K562 (cell line): Measurements from ENCODE around the gene ETS1. TPM values are rescaled to one million over a fixed set of nuclear protein-coding genes. Genes with fewer than 3 reads are reported as not detected.

Source experiments
- ATAC-seq: fragments of 200-7000 bp; cut with Tn5 transposase; 3 replicates; pipeline ENCODE4 v1.9.1; 2020; ENCODE audit warnings: moderate library complexity
- BruUV-seq: library from RNA; stranded (reverse); fragments of 400-500 nt; replicated peaks from 2 replicates; lab custom pipeline; 2021; lab: Mats Ljungman, UMichigan
- CTCF ChIA-PET: fragments of 300-600 bp; formaldehyde crosslinking; extraction: SDS; loops from one replicate; lab custom pipeline; 2021; ENCODE audit warnings: low intra/inter-chr PET ratio; lab: Yijun Ruan, JAX
- POLR2A ChIA-PET: fragments of 300-600, 350-650 bp; sonication (Branson Sonifier 250); formaldehyde crosslinking; extraction: SDS; loops from one replicate; lab custom pipeline; 2021; ENCODE audit warnings: antibody characterized with exemption, inconsistent platforms; lab: Yijun Ruan, JAX
- DNase-seq, 4 experiments: peaks; one replicate each; pipeline versions ENCODE4 v3.0.0 to v3.0.0-alpha.2; 2011 to 2018; ENCODE audit warnings: low spot score in 3 of 4, mixed read lengths in 3 of 4; ENCODE audit errors: extremely low read depth in 1 of 4
- FAIRE-seq: peaks from 2 replicates; lab custom pipeline; 2011; peaks lifted over from hg19 to GRCh38; lab: Jason Lieb, UNC
- H2AFZ ChIP-seq: 2 replicates; pipeline ENCODE4 v1.6.0; 2011; ENCODE audit warnings: low read depth, low read length, control low read depth, inconsistent platforms
- H3K27ac ChIP-seq: fragments of 200-600 bp; 3 replicates; pipeline ENCODE4 v1.8.0; 2011; ENCODE audit warnings: low read depth, mild to moderate bottlenecking, control low read depth, inconsistent platforms, low read length, moderate library complexity, mixed read lengths; ENCODE audit errors: extremely low read depth
- H3K27me3 ChIP-seq, 2 experiments: fragments of 300-600 bp in 1 of 2; 2 replicates in 1 of 2; 3 replicates in 1 of 2; pipeline versions ENCODE4 v1.6.0 to v1.8.0; 2011; ENCODE audit warnings: inconsistent platforms in 2 of 2, low read length in 2 of 2, mild to moderate bottlenecking in 1 of 2, mixed read lengths in 1 of 2, moderate library complexity in 1 of 2; ENCODE audit not compliant: control insufficient read depth in 2 of 2, insufficient read depth in 2 of 2
- H3K36me3 ChIP-seq: fragments of 300-600 bp; 3 replicates; pipeline ENCODE4 v1.8.0; 2011; ENCODE audit warnings: mild to moderate bottlenecking, low read length, inconsistent platforms; ENCODE audit not compliant: control insufficient read depth, insufficient read depth
- H3K4me1 ChIP-seq, 2 experiments: fragments of 200-600 bp in 1 of 2; replicated peaks in 1 of 2; 2 replicates in 1 of 2; 3 replicates in 1 of 2; pipeline versions ENCODE4 v1.5.1 to v1.8.0; 2011; ENCODE audit warnings: inconsistent platforms in 2 of 2, low read length in 2 of 2, mild to moderate bottlenecking in 1 of 2, mixed read lengths in 1 of 2, moderate library complexity in 1 of 2; ENCODE audit not compliant: control insufficient read depth in 2 of 2, insufficient read depth in 2 of 2
- H3K4me2 ChIP-seq: 2 replicates; pipeline ENCODE4 v1.6.1; 2011; ENCODE audit warnings: low read length, control low read depth, inconsistent platforms, mixed read lengths; ENCODE audit not compliant: insufficient read depth
- H3K4me3 ChIP-seq: fragments of 200-600 bp; sonication (generic), shearing (Covaris generic); 2 replicates; pipeline ENCODE4 v1.5.1; 2016; ENCODE audit warnings: control low read depth, inconsistent platforms
- H3K79me2 ChIP-seq: fragments of 200-600 bp; 3 replicates; pipeline ENCODE4 v1.8.0; 2011; ENCODE audit warnings: low read length, inconsistent platforms; ENCODE audit not compliant: control insufficient read depth, insufficient read depth
- H3K9ac ChIP-seq, 2 experiments: 2 replicates each; pipeline versions ENCODE4 v1.6.0 to v1.6.1; 2011; ENCODE audit warnings: low read depth in 2 of 2, low read length in 2 of 2, control low read depth in 1 of 2, inconsistent platforms in 1 of 2, mild to moderate bottlenecking in 1 of 2, mixed read lengths in 1 of 2; ENCODE audit not compliant: insufficient read depth in 1 of 2
- H3K9me1 ChIP-seq: one replicate; pipeline ENCODE4 v1.6.0; 2011; ENCODE audit warnings: inconsistent platforms, mild to moderate bottlenecking, low read length, moderate library complexity; ENCODE audit not compliant: control insufficient read depth, insufficient read depth
- H3K9me3 ChIP-seq: replicated peaks from 2 replicates; pipeline ENCODE4 v1.5.1; 2011; ENCODE audit warnings: low read depth, low read length, inconsistent platforms; ENCODE audit not compliant: control insufficient read depth, insufficient read depth
- H4K20me1 ChIP-seq: replicated peaks from 2 replicates; pipeline ENCODE4 v1.6.1; 2011; ENCODE audit warnings: low read length, inconsistent platforms, mixed read lengths; ENCODE audit not compliant: control insufficient read depth, insufficient read depth
- C11orf30 ChIP-seq: fragments of 450-650 bp; IDR thresholded peaks from 2 replicates; pipeline ENCODE4 v1.6.1; 2016; ENCODE audit warnings: low read depth, mild to moderate bottlenecking
- CSDE1 ChIP-seq, 2 experiments: fragments of 450-650 bp; IDR thresholded peaks; 2 replicates each; pipeline ENCODE4 v1.6.1; 2016; ENCODE audit warnings: mild to moderate bottlenecking in 1 of 2
- ELF1 ChIP-seq: fragments of 200-800 bp; sonication (Bioruptor generic); IDR thresholded peaks from 2 replicates; pipeline ENCODE4 v1.6.1; 2016; ENCODE audit warnings: missing genetic modification characterization, missing compliant biosample characterization
- MED1 ChIP-seq: sonication (generic); formaldehyde crosslinking; IDR thresholded peaks from 2 replicates; pipeline ENCODE4 v1.8.1; 2023; ENCODE audit warnings: missing genetic modification reagents, borderline replicate concordance
- TAF15 ChIP-seq: fragments of 200-400 bp; formaldehyde crosslinking; IDR thresholded peaks from 2 replicates; pipeline ENCODE4 v1.6.1; 2017; ENCODE audit warnings: mild to moderate bottlenecking, low read depth, low read length, moderate library complexity
- ZNF134 ChIP-seq: fragments of 250-450 bp; sonication (Bioruptor Pico); conservative IDR thresholded peaks from 2 replicates; pipeline ENCODE4 v1.4.0; 2020
- WGBS: fragments of 100-300 bp; shearing (Covaris generic); methylation state at CpG from one replicate; pipeline ENCODE4 v1.1.6; 2016; ENCODE audit warnings: low coverage, mixed read lengths; ENCODE audit not compliant: insufficient coverage; ENCODE audit errors: missing lambda C conversion rate; 5-methylcytosine and 5-hydroxymethylcytosine counted together
- in situ Hi-C: fragments of 300-500 bp; cut with MboI; formaldehyde crosslinking; loops from 4 replicates; pipeline ENCODE4 v1.15.0; 2018; ENCODE audit warnings: inconsistent platforms, mixed read lengths
- intact Hi-C: fragments of 100-400 bp; cut with micrococcal nuclease; formaldehyde crosslinking; loops from 2 replicates; pipeline ENCODE4 v1.14.2; 2022
- polyA plus RNA-seq, 8 experiments: library from polyadenylated mRNA; depleted of rRNA in 4 of 8; stranded (reverse) in 5 of 8; unstranded in 3 of 8; fragments of >200 nt; fragmentation: Nextera tagmentation in 2 of 8; fragmentation: Illumina TruSeq in 1 of 8; extraction: Ambion mirVana in 2 of 8; extraction: Trizol in 1 of 8; gene quantifications; 2 replicates each; pipeline versions ENCODE4 v1.2.1 to v1.2.3, GENCODE V29; 2011 to 2014; ENCODE audit warnings: inconsistent platforms in 1 of 8, missing spikeins in 1 of 8
- total RNA-seq, 7 experiments: library from RNA; depleted of rRNA in 6 of 7; stranded (reverse); fragments of >200 nt in 6 of 7; fragmentation: Illumina TruSeq in 2 of 7; extraction: Trizol in 2 of 7; gene quantifications; 2 replicates each; pipeline versions ENCODE4 v1.2.1 to v1.2.3, GENCODE V29; 2011 to 2021; ENCODE audit warnings: low replicate concordance in 1 of 7
- TF ChIP-seq, protein P1 (sequence below): fragments of 450-650 bp; IDR thresholded peaks from 2 replicates; pipeline ENCODE4 v1.6.1; 2016; ENCODE audit warnings: antibody characterized with exemption
- TF ChIP-seq, protein P2 (sequence below): fragments of 450-650 bp; conservative IDR thresholded peaks from 2 replicates; pipeline ENCODE4 v1.6.1; 2016; ENCODE audit warnings: missing genetic modification characterization, low read depth, mild to moderate bottlenecking, control low read depth, missing compliant biosample characterization

Gene ETS1
- total and polyA plus RNA-seq, 9 of the 15 experiments (the other 6 are each of a cell fraction or from before 2014, with no cell fraction given) = 0.04 to 1.4 (median 0.23) TPM

DNA sequence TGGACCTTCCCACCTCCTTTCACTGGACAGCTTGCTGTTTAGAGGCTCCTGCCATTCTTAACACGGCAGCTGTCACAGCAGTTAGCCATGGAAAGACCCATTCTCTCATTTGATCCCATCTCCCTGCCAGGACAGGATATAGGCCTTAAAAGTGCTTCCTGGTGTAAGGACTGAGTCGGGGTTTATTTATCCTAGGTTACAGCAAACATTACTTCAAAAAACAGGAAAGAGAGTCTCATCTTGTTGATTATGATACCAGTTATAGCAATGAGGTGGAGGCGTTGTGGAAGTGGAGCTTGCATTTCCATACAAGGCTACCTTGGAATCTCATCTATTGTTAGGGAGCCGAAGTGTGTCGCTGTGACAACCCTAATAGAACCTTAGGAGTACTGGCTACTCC is 17.4 kb upstream of the ETS1 start:
- Histone ChIP-seq H3K4me2 (no peak overlapping the region), H3K36me3 (no peaks in the 10 kb centered on the region), H3K4me3 (no peak overlapping the region), H4K20me1 (no peaks in the 10 kb centered on the region), H3K9me3 (no peaks in the 10 kb centered on the region), H3K4me1 (no peaks in the 10 kb centered on the region), H3K27me3 (no peaks in the 10 kb centered on the region), H3K79me2 (no peaks in the 10 kb centered on the region), H3K9me1 (no peaks in the 10 kb centered on the region), H3K27ac (no peak overlapping the region), H3K9ac (no peak overlapping the region), H2AFZ (no peak overlapping the region)
- ATAC-seq (no peak), FAIRE-seq (no peak), DNase-seq (no peak)
- WGBS = 0% methylated on average over 5 of the region's 5 CpGs
- TF ChIP-seq, protein P1, sequence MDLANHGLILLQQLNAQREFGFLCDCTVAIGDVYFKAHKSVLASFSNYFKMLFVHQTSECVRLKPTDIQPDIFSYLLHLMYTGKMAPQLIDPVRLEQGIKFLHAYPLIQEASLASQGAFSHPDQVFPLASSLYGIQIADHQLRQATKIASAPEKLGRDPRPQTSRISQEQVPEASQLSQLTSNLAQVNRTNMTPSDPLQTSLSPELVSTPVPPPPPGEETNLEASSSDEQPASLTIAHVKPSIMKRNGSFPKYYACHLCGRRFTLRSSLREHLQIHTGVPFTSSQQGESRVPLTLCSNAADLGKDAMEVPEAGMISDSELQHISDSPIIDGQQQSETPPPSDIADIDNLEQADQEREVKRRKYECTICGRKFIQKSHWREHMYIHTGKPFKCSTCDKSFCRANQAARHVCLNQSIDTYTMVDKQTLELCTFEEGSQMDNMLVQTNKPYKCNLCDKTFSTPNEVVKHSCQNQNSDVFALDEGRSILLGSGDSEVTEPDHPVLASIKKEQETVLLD = no peak
- TF ChIP-seq CSDE1 (IDR thresholded peaks at IDR 0.05) = no peak
- TF ChIP-seq C11orf30 = no peak
- no peak for TF ChIP-seq MED1 (CRISPR knock-in tag)
- no peak for TF ChIP-seq ZNF134 (CRISPR knock-in tag)
- TF ChIP-seq, protein P2, sequence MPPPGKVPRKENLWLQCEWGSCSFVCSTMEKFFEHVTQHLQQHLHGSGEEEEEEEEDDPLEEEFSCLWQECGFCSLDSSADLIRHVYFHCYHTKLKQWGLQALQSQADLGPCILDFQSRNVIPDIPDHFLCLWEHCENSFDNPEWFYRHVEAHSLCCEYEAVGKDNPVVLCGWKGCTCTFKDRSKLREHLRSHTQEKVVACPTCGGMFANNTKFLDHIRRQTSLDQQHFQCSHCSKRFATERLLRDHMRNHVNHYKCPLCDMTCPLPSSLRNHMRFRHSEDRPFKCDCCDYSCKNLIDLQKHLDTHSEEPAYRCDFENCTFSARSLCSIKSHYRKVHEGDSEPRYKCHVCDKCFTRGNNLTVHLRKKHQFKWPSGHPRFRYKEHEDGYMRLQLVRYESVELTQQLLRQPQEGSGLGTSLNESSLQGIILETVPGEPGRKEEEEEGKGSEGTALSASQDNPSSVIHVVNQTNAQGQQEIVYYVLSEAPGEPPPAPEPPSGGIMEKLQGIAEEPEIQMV (tag) = no peak
- TF ChIP-seq ELF1 (tag) = no peak
- TF ChIP-seq TAF15 = no peak
- intact Hi-C loops (no loop called here), in situ Hi-C loops (no loop called here)
- ChIA-PET POLR2A (interaction anchor here (0.6 kb wide), 1 partner anchor 154 kb away, joined by 3 read pairs; no protein-coding TSS in a partner anchor), CTCF (no interaction called here)
- no TSS peak for BruUV-seq
